Endothelial cell of umbilical vein (primary cell): ENCODE measurements around the gene ZCRB1.

ENCODE experiments used
- EZH2 ChIP-seq: IDR thresholded peaks from 2 replicates; pipeline ENCODE4 v1.6.1; 2012; ENCODE audit warnings: borderline replicate concordance, low read depth, mild to moderate bottlenecking, moderate library complexity, low read length, inconsistent platforms; ENCODE audit not compliant: severe bottlenecking
- JUN ChIP-seq: IDR thresholded peaks from 2 replicates; pipeline ENCODE4 v1.6.1; 2011; ENCODE audit warnings: borderline replicate concordance, low read depth; ENCODE audit not compliant: insufficient read length, insufficient read depth
- POLR2A ChIP-seq: IDR thresholded peaks from 2 replicates; pipeline ENCODE4 v1.6.1; 2012; ENCODE audit warnings: low read depth, mild to moderate bottlenecking, control low read depth, low read length
- POLR2AphosphoS5 ChIP-seq: IDR thresholded peaks from 2 replicates; pipeline ENCODE4 v1.6.1; 2012; ENCODE audit warnings: low read depth, mild to moderate bottlenecking, control low read depth, low read length, moderate library complexity; ENCODE audit not compliant: insufficient read depth
- TF ChIP-seq, protein P1 (sequence below), 2 donors: IDR thresholded peaks; 1 replicate in 1 of 2; 2 replicates in 1 of 2; pipeline ENCODE4 v1.5.1; 2011; ENCODE audit warnings: low read length in 2 of 2, mild to moderate bottlenecking in 2 of 2, moderate library complexity in 2 of 2, control low read depth in 1 of 2, inconsistent platforms in 1 of 2, low read depth in 1 of 2; ENCODE audit not compliant: insufficient read depth in 1 of 2; ENCODE audit errors: extremely low read depth in 1 of 2

DNA sequence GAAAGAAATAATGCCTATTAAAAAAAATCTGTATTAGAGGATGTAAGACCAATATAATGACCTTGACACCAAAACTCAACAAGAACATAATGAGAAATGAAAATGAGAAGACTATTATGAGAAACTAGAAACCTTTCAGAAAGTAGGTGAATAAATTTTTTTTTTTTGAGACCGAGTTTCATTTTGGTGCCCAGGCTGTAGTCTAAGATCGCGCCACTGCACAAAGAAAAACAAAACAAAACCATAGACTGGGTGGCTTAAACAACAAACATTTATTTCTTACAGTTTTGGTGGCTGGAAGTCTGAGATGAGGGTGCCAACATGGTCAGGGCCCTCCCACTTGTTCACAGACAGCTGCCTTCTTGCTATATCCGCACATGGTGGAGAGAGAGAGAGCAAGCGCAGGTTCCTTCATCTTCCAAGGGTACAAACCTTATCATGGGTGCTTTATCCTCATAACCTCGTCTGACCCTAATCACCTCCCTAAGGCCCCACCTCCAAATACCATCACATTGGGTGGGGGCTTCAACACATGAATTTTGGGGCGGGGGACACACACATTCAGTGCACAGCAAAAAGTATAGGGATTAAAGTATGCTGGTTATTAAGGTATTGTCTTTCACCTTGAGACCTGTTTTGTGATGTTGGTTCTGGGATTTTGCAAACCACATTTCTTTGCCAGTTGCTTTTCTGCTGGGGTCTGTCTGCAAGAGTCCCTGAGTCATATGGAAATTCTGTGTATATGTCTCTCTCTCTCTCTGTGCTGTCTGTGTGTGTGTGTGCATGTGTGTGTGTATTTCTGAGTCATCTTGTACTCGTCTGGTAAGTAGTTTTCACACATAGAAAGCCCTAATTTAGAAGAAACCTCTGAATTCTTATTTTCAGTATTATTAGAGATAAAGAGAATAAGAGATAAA is 26.2 kb downstream of the ZCRB1 start:
- TF ChIP-seq, protein P1, sequence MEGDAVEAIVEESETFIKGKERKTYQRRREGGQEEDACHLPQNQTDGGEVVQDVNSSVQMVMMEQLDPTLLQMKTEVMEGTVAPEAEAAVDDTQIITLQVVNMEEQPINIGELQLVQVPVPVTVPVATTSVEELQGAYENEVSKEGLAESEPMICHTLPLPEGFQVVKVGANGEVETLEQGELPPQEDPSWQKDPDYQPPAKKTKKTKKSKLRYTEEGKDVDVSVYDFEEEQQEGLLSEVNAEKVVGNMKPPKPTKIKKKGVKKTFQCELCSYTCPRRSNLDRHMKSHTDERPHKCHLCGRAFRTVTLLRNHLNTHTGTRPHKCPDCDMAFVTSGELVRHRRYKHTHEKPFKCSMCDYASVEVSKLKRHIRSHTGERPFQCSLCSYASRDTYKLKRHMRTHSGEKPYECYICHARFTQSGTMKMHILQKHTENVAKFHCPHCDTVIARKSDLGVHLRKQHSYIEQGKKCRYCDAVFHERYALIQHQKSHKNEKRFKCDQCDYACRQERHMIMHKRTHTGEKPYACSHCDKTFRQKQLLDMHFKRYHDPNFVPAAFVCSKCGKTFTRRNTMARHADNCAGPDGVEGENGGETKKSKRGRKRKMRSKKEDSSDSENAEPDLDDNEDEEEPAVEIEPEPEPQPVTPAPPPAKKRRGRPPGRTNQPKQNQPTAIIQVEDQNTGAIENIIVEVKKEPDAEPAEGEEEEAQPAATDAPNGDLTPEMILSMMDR (IDR thresholded peaks at IDR 0.05; ENCODE audit: extremely low read depth in 1 of 2, insufficient read depth in 1 of 2, low read depth in 1 of 2, low read length in 2 of 2) = no peak
- TF ChIP-seq EZH2 = no peak
- TF ChIP-seq POLR2A = no peak
- TF ChIP-seq POLR2AphosphoS5 = no peak
- no peak for TF ChIP-seq JUN
